ENCODE data around the gene FERMT1.

Gene FERMT1

DNA sequence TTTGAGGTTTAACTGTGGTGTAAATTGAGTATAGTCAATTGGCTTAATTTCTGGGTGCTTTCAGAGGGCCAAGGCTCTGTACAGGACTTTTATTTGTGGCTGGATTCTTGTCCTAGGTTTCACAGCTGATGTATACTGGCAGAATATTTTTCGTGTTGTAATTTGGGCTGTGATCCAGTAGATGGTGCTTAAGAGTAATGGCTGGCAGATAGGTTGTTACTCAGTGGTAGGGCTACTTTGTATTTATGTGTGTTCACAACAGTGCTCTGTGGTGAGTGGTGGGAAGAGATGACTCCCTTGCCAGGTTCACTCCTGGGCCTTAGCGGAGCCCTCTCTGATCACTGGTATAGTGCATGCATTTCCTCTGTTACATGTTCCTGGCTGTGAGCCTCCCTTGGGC lies 34.5 kb upstream of the FERMT1 start:
- Histone ChIP-seq H3K9me3 (replicated peaks; ENCODE audit: insufficient read depth, low read length) (no peaks in the 10 kb centered on the region), H2AFZ (ENCODE audit: low read length) (no peak overlapping the region; the same call in 1 of the 2 replicates), H3F3A (ENCODE audit: insufficient read depth, low read length) (peaks cover 12% of the 10 kb centered on the region), H3K4me3 (ENCODE audit: low read length) (no peak overlapping the region), H3K9me2 (replicated peaks; ENCODE audit: insufficient read depth, low read length) (no peaks in the 10 kb centered on the region), H3K79me2 (ENCODE audit: low read length) (no peaks in the 10 kb centered on the region), H3K9ac (ENCODE audit: low read length) (no peak overlapping the region), H3K4me2 (ENCODE audit: low read depth, low read length) (no peak overlapping the region), H3K4me1 (ENCODE audit: low read length) (peaks cover 44% of the 10 kb centered on the region), H3K27me3 (replicated peaks; ENCODE audit: insufficient read depth, low read length) (no peaks in the 10 kb centered on the region), H4K20me1 (ENCODE audit: insufficient read depth, low read length) (no peaks in the 10 kb centered on the region), H3K36me3 (replicated peaks; ENCODE audit: insufficient read depth, low read length) (no peaks in the 10 kb centered on the region), H3K27ac (ENCODE audit: low read length) (no peak overlapping the region)
- peak; percentile 60 for DNase-seq
- TF ChIP-seq, protein P1, sequence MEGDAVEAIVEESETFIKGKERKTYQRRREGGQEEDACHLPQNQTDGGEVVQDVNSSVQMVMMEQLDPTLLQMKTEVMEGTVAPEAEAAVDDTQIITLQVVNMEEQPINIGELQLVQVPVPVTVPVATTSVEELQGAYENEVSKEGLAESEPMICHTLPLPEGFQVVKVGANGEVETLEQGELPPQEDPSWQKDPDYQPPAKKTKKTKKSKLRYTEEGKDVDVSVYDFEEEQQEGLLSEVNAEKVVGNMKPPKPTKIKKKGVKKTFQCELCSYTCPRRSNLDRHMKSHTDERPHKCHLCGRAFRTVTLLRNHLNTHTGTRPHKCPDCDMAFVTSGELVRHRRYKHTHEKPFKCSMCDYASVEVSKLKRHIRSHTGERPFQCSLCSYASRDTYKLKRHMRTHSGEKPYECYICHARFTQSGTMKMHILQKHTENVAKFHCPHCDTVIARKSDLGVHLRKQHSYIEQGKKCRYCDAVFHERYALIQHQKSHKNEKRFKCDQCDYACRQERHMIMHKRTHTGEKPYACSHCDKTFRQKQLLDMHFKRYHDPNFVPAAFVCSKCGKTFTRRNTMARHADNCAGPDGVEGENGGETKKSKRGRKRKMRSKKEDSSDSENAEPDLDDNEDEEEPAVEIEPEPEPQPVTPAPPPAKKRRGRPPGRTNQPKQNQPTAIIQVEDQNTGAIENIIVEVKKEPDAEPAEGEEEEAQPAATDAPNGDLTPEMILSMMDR (IDR thresholded peaks at IDR 0.05; ENCODE audit: low read length), result peak; percentile 77
- TF ChIP-seq EZH2phosphoT487 (IDR thresholded peaks at IDR 0.05; ENCODE audit: low read length) (no peak), EZH2 (optimal IDR thresholded peaks at IDR 0.05; ENCODE audit: low read depth, low read length) (no peak)

DNA sequence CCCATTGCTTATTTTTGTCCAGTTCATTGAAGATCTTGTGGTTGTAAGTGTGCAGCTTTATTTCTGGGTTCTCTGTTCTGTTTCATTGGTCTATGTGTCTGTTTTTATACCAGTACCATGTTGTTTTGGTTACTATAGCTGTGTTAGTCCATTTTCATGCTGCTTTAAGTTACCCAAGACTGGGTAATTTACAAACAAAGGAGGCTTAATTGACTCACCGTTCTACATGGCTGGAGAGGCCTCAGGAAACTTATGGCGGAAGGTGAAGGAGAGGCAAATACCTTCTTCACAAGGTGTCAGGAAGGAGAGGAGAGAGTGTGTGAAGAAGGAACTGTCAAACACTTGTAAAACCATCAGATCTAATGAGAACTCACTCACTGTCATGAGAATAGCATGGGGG lies 29.9 kb upstream of the FERMT1 start:
- TF ChIP-seq EZH2phosphoT487 (IDR thresholded peaks at IDR 0.05; ENCODE audit: low read length), result no peak
- TF ChIP-seq, protein P1 (IDR thresholded peaks at IDR 0.05; ENCODE audit: low read length), result no peak
- H3K4me1 ChIP-seq (ENCODE audit: low read length), result peaks cover 4% of the 10 kb centered on the region
- no peaks in the 10 kb centered on the region for H3K79me2 ChIP-seq (ENCODE audit: low read length)
- H3K36me3 ChIP-seq (replicated peaks; ENCODE audit: insufficient read depth, low read length), result no peaks in the 10 kb centered on the region
- H3K4me3 ChIP-seq (ENCODE audit: low read length), result no peak overlapping the region
- no peak overlapping the region for H3K27ac ChIP-seq (ENCODE audit: low read length)
- no peaks in the 10 kb centered on the region for H3K9me3 ChIP-seq (replicated peaks; ENCODE audit: insufficient read depth, low read length)
- H2AFZ ChIP-seq (ENCODE audit: low read length), result no peak overlapping the region
- no peak for DNase-seq
- no peaks in the 10 kb centered on the region for H3F3A ChIP-seq (ENCODE audit: insufficient read depth, low read length)
- no peak overlapping the region for H3K9ac ChIP-seq (ENCODE audit: low read length)
- no peaks in the 10 kb centered on the region for H3K9me2 ChIP-seq (replicated peaks; ENCODE audit: insufficient read depth, low read length)
- no peak overlapping the region for H3K4me2 ChIP-seq (ENCODE audit: low read depth, low read length)
- no peaks in the 10 kb centered on the region for H4K20me1 ChIP-seq (ENCODE audit: insufficient read depth, low read length)
- H3K27me3 ChIP-seq (replicated peaks; ENCODE audit: insufficient read depth, low read length), result no peaks in the 10 kb centered on the region

DNA sequence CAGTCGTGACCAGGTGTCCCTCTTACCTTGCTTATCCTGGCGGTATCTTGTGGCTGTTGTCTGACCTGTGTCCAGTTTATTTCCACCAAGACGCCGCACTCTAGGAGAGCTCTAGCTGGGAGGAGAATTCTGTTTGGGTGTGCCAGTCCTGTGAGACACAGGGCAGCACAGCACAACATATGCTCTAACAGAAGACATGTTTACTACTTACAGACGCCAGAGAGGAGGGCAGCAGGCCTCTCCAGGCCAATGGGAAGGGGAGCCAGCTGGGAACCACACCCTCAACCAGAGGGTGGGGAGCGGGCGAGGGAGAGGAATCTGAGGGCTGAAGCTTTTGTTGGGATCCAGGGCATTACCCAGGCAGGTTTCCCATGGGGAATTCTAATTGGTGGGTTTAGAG lies 25.2 kb upstream of the FERMT1 start:
- no peaks in the 10 kb centered on the region for H3F3A ChIP-seq (ENCODE audit: insufficient read depth, low read length)
- H3K9ac ChIP-seq (ENCODE audit: low read length), result no peak overlapping the region
- no peak overlapping the region for H3K4me3 ChIP-seq (ENCODE audit: low read length)
- H3K4me2 ChIP-seq (ENCODE audit: low read depth, low read length), result no peak overlapping the region
- H3K9me3 ChIP-seq (replicated peaks; ENCODE audit: insufficient read depth, low read length), result no peaks in the 10 kb centered on the region
- H3K36me3 ChIP-seq (replicated peaks; ENCODE audit: insufficient read depth, low read length), result no peaks in the 10 kb centered on the region
- H3K79me2 ChIP-seq (ENCODE audit: low read length), result no peaks in the 10 kb centered on the region
- no peak overlapping the region for H3K27ac ChIP-seq (ENCODE audit: low read length)
- H3K9me2 ChIP-seq (replicated peaks; ENCODE audit: insufficient read depth, low read length), result no peaks in the 10 kb centered on the region
- H3K27me3 ChIP-seq (replicated peaks; ENCODE audit: insufficient read depth, low read length), result no peaks in the 10 kb centered on the region
- DNase-seq, result no peak
- H2AFZ ChIP-seq (ENCODE audit: low read length), result no peak overlapping the region
- no peaks in the 10 kb centered on the region for H4K20me1 ChIP-seq (ENCODE audit: insufficient read depth, low read length)
- H3K4me1 ChIP-seq (ENCODE audit: low read length), result no peaks in the 10 kb centered on the region
- TF ChIP-seq, protein P1 (IDR thresholded peaks at IDR 0.05; ENCODE audit: low read length), result no peak
- TF ChIP-seq EZH2phosphoT487 (IDR thresholded peaks at IDR 0.05; ENCODE audit: low read length), result no peak
- no peak for TF ChIP-seq EZH2 (optimal IDR thresholded peaks at IDR 0.05; ENCODE audit: low read depth, low read length)
